ENCODE measurements around the gene ZFYVE21. TPM values are rescaled to one million over a fixed set of nuclear protein-coding genes. Genes with fewer than 3 reads are reported as not detected.

The ZFYVE21 gene
- total RNA-seq, 1 donor from 2014 or later, result 50.5 TPM

DNA sequence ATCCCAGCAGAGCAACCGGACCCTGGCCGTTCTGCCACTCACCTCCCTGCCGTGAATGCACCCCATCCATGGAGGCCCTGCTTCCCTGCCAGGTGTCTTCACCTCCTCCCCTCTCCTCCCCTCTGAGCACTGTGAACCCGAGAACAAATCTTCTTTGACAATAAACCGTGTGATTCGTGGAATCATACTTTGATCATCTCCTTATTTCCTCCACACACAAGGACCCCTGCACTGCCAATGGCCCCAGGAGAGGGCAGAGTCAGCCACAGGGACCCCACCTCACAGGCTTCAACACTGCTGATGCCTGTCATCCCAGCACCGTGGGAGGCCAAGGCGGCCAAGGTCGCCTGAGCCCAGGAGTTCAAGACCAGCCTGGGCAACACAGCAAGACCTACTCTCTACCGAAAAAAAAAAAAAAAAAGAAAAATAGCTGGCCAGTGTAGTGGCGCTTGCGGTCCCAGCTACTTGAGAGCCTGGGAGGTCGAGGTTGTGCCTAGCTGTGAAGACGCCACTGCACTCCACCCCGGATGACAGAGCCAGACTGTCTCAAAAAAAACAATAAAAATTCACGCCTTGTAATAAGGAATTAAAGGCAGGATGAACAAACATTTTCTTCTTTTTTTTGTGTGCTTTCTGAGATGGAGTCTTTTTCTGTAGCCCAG is 1.4 kb upstream of the ZFYVE21 start:
- DNase-seq, result no peak
- no peak overlapping the region for H3K27ac ChIP-seq (replicated peaks)
- TF ChIP-seq, protein P1, sequence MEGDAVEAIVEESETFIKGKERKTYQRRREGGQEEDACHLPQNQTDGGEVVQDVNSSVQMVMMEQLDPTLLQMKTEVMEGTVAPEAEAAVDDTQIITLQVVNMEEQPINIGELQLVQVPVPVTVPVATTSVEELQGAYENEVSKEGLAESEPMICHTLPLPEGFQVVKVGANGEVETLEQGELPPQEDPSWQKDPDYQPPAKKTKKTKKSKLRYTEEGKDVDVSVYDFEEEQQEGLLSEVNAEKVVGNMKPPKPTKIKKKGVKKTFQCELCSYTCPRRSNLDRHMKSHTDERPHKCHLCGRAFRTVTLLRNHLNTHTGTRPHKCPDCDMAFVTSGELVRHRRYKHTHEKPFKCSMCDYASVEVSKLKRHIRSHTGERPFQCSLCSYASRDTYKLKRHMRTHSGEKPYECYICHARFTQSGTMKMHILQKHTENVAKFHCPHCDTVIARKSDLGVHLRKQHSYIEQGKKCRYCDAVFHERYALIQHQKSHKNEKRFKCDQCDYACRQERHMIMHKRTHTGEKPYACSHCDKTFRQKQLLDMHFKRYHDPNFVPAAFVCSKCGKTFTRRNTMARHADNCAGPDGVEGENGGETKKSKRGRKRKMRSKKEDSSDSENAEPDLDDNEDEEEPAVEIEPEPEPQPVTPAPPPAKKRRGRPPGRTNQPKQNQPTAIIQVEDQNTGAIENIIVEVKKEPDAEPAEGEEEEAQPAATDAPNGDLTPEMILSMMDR (IDR thresholded peaks at IDR 0.05; ENCODE audit: borderline replicate concordance), result no peak
- peak overlapping the region; percentile 94 for H3K4me3 ChIP-seq
- H3K9me3 ChIP-seq (replicated peaks), result no peaks in the 10 kb centered on the region
- intact Hi-C loops (cut with micrococcal nuclease), result no loop called here
- H3K4me1 ChIP-seq, result peaks cover 82% of the 10 kb centered on the region
- no peaks in the 10 kb centered on the region for H3K36me3 ChIP-seq
- no peaks in the 10 kb centered on the region for H3K27me3 ChIP-seq (ENCODE audit: low read depth)

DNA sequence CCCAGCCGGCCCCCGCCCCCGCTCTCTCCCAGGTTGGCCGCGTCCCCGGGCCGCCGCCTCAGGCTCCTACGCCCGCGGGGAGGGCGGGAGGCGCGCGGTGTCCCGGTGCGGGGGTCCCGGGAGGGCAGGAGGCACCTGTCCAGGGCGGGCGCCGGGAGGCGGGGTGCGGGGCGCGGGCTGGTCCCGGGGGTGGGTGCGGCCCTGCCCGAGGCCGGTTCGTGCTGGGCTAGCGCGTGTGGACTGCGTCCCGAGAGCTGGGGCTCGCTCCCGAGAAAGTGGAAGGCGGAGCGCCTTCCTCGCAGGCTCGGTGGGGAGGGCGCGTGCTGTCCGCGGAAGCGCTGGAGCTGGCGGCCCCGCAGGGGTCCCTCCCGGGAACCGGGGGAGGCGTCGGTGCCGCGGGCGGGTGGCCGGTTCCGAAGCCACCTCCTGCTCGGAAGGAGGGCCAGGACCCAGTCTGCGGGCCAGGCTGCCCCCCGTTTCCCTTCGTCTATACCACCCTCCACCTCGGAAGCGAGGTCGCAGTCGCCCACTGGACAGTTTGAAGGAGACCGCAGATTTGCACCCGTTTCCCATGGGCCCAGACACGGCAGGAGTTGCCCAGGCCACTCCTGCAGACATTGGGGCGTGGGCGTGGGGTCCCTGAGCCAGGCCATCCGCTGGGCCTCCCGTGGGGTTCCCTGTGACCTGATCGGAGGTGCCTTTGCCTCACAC is 636 bp downstream of the ZFYVE21 start:
- Histone ChIP-seq H3K36me3 (no peaks in the 10 kb centered on the region), H3K27ac (replicated peaks) (peak overlapping the region; percentile 90), H3K4me1 (peaks cover 73% of the 10 kb centered on the region), H3K9me3 (replicated peaks) (no peaks in the 10 kb centered on the region), H3K4me3 (peak overlapping the region; percentile 94), H3K27me3 (ENCODE audit: low read depth) (no peaks in the 10 kb centered on the region)
- TF ChIP-seq, protein P1 (IDR thresholded peaks at IDR 0.05; ENCODE audit: borderline replicate concordance), result no peak
- DNase-seq, result no peak
- intact Hi-C loops (cut with micrococcal nuclease), result no loop called here

DNA sequence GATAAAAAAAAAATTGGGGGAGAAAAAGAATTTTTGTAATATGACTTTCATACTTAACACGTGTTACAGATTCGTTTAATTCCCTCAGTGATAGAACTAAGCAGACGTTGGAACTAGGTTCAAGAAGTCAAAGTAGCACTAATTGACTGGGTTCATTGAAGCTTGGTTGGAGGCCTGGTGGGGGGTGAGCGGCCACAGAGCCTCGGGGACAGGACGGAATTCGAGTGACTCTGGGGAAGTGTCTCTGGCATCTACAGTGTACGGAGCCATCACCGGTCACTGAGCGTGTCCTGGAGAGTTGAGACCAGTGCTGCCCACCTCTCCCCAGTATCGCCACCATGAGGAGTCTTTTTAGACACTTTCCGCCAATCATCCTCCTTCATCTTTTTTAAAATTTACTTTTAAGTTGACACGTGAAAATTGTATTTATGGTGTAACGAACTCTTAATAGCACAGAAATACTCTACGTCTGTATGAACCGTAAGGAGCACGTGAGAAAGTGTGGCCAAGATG is 1.3 kb downstream of the ZFYVE21 start:
- H3K9me3 ChIP-seq (replicated peaks), result no peaks in the 10 kb centered on the region
- TF ChIP-seq, protein P1 (IDR thresholded peaks at IDR 0.05; ENCODE audit: borderline replicate concordance), result no peak
- intact Hi-C loops (cut with micrococcal nuclease), result no loop called here
- no peak overlapping the region for H3K27ac ChIP-seq (replicated peaks)
- H3K4me1 ChIP-seq, result peaks cover 73% of the 10 kb centered on the region
- H3K27me3 ChIP-seq (ENCODE audit: low read depth), result no peaks in the 10 kb centered on the region
- peak overlapping the region; percentile 94 for H3K4me3 ChIP-seq
- DNase-seq, result no peak
- H3K36me3 ChIP-seq, result no peaks in the 10 kb centered on the region

DNA sequence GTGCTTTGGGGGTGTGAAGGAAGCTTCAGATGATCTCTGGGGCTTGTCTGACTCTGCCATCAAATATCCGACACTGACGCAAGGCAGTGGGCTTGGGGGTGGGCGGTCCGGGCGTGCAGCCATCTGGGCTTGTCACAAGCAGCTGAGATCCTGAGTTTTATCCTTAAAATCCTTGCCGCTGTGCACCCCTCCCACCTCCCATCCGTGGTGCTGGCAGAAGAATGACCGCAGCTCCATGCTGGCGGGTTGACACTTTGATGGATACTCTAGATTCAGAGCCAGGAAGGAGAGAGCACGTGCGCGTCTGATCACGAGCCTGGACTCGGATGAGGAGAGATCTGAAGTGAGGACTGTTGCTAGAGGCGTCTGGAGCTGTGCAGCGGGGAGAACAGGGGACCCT is 3.0 kb downstream of the ZFYVE21 start:
- Histone ChIP-seq H3K27me3 (ENCODE audit: low read depth) (no peaks in the 10 kb centered on the region), H3K4me1 (peaks cover 73% of the 10 kb centered on the region), H3K9me3 (replicated peaks) (no peaks in the 10 kb centered on the region), H3K36me3 (no peaks in the 10 kb centered on the region), H3K4me3 (no peak overlapping the region), H3K27ac (replicated peaks) (no peak overlapping the region)
- TF ChIP-seq, protein P1 (IDR thresholded peaks at IDR 0.05; ENCODE audit: borderline replicate concordance), result no peak
- no peak for DNase-seq
- intact Hi-C loops (cut with micrococcal nuclease), result no loop called here

DNA sequence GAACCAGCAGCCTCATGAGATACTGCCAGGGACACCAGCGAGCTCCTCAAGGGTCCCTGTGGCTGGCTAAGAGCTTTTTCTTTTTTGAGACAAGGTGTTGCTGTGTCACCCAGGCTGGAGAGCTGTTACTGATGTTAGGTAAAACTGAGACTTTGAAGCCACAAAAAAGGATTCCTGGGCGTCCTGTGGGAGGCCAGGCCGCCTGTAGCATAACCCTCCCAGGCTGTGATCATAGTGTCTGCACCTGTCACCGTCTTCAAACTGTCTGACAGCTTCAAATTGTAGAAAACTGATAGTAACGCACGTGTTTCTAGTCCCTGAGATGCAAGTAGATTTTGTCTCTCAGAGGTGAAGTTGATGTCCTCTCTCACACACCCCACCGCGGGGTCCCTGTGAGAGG is 4.1 kb downstream of the ZFYVE21 start:
- Histone ChIP-seq H3K36me3 (no peaks in the 10 kb centered on the region), H3K27ac (replicated peaks) (no peak overlapping the region), H3K27me3 (ENCODE audit: low read depth) (no peaks in the 10 kb centered on the region), H3K4me1 (peaks cover 73% of the 10 kb centered on the region), H3K4me3 (no peak overlapping the region), H3K9me3 (replicated peaks) (no peaks in the 10 kb centered on the region)
- intact Hi-C loops (cut with micrococcal nuclease), result no loop called here
- TF ChIP-seq, protein P1 (IDR thresholded peaks at IDR 0.05; ENCODE audit: borderline replicate concordance), result no peak
- no peak for DNase-seq
